Measurements from ENCODE around the gene ODC1.

DNA sequence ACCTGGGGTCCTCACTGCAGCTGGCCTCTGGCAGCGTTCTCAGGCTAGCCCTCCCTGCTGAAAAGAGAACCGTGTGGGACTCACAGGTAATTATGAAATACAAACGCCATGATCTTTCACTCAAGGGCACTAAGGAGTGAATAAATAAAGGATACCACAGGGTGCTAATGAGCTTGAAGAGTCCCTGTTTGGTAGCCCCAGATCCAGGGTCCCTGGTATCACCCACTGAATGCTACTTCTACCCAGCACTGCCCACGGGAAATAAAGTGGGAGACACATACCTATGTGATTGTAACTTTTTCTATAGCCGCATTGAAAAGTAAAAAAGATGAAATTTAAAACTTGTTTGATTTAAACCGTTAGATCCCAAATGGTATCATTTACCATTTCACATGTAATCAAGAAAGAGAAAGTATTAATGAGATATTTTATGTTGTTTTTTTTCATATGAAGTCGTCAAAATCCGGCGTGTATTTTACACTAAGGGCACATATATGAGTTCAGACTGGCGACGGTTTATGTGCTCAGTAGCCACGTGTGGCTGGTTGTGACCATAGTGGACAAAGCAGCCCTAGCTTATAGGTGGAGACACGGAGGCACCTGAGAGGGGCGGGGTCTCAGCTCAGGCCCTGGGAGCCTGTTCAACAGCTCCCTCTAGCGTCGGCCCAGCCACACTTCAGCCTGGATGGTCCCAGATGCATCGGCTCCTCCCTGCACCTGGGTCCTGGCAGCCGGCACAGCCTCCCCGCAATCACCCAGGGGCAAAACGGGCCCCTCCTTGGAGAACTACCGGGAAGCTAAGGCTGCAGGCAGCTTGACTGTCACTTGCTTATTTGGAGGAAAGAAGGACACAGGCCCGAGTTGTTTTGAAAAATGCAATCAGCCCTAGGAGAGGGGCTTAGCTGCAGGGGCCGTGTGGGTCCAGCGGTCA lies 39.2 kb downstream of the ODC1 start:
- TF ChIP-seq ZNF184 (tag by site-specific recombination; IDR thresholded peaks at IDR 0.05) (no peak), SP2 (tag by site-specific recombination; IDR thresholded peaks at IDR 0.05) (0 out of 2 replicates have a peak, but pooled peaks have one; percentile 8), ZSCAN23 (tag by site-specific recombination; IDR thresholded peaks at IDR 0.05) (no peak), KLF16 (tag by site-specific recombination; IDR thresholded peaks at IDR 0.05) (no peak), YY2 (tag by site-specific recombination; IDR thresholded peaks at IDR 0.05) (no peak), REPIN1 (tag by site-specific recombination; IDR thresholded peaks at IDR 0.05; ENCODE audit: low read depth) (no peak), RBAK (tag by site-specific recombination; IDR thresholded peaks at IDR 0.05) (no peak), HOXA7 (CRISPR knock-in tag; IDR thresholded peaks at IDR 0.05; ENCODE audit: borderline replicate concordance) (no peak)
- TF ChIP-seq, protein P1, sequence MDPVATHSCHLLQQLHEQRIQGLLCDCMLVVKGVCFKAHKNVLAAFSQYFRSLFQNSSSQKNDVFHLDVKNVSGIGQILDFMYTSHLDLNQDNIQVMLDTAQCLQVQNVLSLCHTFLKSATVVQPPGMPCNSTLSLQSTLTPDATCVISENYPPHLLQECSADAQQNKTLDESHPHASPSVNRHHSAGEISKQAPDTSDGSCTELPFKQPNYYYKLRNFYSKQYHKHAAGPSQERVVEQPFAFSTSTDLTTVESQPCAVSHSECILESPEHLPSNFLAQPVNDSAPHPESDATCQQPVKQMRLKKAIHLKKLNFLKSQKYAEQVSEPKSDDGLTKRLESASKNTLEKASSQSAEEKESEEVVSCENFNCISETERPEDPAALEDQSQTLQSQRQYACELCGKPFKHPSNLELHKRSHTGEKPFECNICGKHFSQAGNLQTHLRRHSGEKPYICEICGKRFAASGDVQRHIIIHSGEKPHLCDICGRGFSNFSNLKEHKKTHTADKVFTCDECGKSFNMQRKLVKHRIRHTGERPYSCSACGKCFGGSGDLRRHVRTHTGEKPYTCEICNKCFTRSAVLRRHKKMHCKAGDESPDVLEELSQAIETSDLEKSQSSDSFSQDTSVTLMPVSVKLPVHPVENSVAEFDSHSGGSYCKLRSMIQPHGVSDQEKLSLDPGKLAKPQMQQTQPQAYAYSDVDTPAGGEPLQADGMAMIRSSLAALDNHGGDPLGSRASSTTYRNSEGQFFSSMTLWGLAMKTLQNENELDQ (tag by site-specific recombination; IDR thresholded peaks at IDR 0.05; ENCODE audit: low read depth), result no peak
- TF ChIP-seq, protein P2, sequence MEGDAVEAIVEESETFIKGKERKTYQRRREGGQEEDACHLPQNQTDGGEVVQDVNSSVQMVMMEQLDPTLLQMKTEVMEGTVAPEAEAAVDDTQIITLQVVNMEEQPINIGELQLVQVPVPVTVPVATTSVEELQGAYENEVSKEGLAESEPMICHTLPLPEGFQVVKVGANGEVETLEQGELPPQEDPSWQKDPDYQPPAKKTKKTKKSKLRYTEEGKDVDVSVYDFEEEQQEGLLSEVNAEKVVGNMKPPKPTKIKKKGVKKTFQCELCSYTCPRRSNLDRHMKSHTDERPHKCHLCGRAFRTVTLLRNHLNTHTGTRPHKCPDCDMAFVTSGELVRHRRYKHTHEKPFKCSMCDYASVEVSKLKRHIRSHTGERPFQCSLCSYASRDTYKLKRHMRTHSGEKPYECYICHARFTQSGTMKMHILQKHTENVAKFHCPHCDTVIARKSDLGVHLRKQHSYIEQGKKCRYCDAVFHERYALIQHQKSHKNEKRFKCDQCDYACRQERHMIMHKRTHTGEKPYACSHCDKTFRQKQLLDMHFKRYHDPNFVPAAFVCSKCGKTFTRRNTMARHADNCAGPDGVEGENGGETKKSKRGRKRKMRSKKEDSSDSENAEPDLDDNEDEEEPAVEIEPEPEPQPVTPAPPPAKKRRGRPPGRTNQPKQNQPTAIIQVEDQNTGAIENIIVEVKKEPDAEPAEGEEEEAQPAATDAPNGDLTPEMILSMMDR (tag by site-specific recombination; IDR thresholded peaks at IDR 0.05), result peak; percentile 91
- TF ChIP-seq, protein P3, sequence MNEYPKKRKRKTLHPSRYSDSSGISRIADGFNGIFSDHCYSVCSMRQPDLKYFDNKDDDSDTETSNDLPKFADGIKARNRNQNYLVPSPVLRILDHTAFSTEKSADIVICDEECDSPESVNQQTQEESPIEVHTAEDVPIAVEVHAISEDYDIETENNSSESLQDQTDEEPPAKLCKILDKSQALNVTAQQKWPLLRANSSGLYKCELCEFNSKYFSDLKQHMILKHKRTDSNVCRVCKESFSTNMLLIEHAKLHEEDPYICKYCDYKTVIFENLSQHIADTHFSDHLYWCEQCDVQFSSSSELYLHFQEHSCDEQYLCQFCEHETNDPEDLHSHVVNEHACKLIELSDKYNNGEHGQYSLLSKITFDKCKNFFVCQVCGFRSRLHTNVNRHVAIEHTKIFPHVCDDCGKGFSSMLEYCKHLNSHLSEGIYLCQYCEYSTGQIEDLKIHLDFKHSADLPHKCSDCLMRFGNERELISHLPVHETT (tag by site-specific recombination; IDR thresholded peaks at IDR 0.05), result no peak
- TF ChIP-seq, protein P4, sequence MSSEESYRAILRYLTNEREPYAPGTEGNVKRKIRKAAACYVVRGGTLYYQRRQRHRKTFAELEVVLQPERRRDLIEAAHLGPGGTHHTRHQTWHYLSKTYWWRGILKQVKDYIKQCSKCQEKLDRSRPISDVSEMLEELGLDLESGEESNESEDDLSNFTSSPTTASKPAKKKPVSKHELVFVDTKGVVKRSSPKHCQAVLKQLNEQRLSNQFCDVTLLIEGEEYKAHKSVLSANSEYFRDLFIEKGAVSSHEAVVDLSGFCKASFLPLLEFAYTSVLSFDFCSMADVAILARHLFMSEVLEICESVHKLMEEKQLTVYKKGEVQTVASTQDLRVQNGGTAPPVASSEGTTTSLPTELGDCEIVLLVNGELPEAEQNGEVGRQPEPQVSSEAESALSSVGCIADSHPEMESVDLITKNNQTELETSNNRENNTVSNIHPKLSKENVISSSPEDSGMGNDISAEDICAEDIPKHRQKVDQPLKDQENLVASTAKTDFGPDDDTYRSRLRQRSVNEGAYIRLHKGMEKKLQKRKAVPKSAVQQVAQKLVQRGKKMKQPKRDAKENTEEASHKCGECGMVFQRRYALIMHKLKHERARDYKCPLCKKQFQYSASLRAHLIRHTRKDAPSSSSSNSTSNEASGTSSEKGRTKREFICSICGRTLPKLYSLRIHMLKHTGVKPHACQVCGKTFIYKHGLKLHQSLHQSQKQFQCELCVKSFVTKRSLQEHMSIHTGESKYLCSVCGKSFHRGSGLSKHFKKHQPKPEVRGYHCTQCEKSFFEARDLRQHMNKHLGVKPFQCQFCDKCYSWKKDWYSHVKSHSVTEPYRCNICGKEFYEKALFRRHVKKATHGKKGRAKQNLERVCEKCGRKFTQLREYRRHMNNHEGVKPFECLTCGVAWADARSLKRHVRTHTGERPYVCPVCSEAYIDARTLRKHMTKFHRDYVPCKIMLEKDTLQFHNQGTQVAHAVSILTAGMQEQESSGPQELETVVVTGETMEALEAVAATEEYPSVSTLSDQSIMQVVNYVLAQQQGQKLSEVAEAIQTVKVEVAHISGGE (tag by site-specific recombination; conservative IDR thresholded peaks at IDR 0.05; ENCODE audit: low read depth), result no peak
